ENCODE measurements around the gene PER3.

DNA sequence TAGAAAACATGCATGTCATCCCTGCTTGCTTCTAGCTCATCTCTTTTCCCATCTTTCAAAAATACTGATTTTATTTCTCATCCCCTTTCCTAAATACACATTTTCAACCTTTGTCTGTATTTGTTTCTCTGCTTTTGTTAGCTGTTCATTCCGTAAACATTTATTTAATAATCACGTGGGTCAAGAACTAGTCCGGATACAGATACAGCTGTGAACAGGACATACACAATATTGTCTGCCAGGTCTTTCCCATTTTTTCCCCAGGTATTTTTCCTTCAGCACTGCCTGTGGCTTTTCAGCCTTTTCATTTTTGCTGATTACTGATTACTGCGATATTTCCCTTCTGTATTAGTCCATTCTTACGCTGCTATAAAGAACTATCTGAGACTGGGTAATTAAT, 5.7 kb downstream of the PER3 start:
- TF ChIP-seq POLR2A (IDR thresholded peaks at IDR 0.05) (no peak), CTCF (IDR thresholded peaks at IDR 0.05) (no peak), EP300 (IDR thresholded peaks at IDR 0.05) (no peak), POLR2AphosphoS5 (IDR thresholded peaks at IDR 0.05) (no peak)
